ENCODE data around the gene C3orf62. TPM values are rescaled to one million over a fixed set of nuclear protein-coding genes. Genes with fewer than 3 reads are reported as not detected.

Gene C3orf62
- total RNA-seq, 1 experiment from 2014 or later = 5.9 TPM

DNA sequence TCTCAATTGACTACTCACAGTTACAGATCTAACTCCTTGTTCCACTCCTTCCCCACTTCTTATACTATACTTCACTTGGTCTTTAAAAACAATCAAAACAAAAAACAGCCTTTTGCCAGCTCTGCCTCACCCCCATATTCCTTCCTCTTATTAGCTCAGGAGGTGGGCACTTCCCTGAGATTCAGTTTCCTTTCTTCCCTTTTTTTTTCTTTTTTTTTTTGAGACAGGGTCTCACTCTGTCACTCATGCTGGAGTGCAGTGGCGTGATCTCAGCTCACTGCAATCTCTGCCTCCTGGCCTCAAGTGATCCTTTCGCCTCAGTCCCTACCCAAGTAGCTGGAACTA, 6.9 kb downstream of the C3orf62 start (continued):
- TF ChIP-seq ZBTB33 (IDR thresholded peaks at IDR 0.05; ENCODE audit: extremely low read depth, insufficient replicate concordance, low read length) (no peak), TCF7L2 (IDR thresholded peaks at IDR 0.05; ENCODE audit: borderline replicate concordance, extremely low read depth, insufficient read depth, insufficient read length) (no peak), CEBPB (IDR thresholded peaks at IDR 0.05; ENCODE audit: low read depth) (no peak), SIN3A (IDR thresholded peaks at IDR 0.05; ENCODE audit: low read depth) (no peak), SRF (IDR thresholded peaks at IDR 0.05; ENCODE audit: low read depth) (no peak), ZFX (IDR thresholded peaks at IDR 0.05) (no peak), RAD21 (IDR thresholded peaks at IDR 0.05; ENCODE audit: low read depth) (no peak)

GRCh38 chr3:49269443-49270155, 7.4 kb downstream of the C3orf62 start:
- H4K20me1 ChIP-seq (ENCODE audit: insufficient read depth) = no peaks in the 10 kb centered on the region
- no peak overlapping the region for H3K9ac ChIP-seq (ENCODE audit: low read length)
- H3K4me2 ChIP-seq (ENCODE audit: low read length) = no peak overlapping the region
- intact Hi-C loops (cut with micrococcal nuclease) = no loop called here
- no peak overlapping the region for H3K4me3 ChIP-seq (replicated peaks in 1 of 2; ENCODE audit: low read depth in 1 of 2, low read length in 2 of 2)
- no peaks in the 10 kb centered on the region for H3K9me3 ChIP-seq (ENCODE audit: control insufficient read depth in 1 of 2, insufficient read depth in 1 of 2, low read depth in 1 of 2, low read length in 2 of 2)
- no peaks in the 10 kb centered on the region for H3K79me2 ChIP-seq (ENCODE audit: insufficient read depth, low read length)
- DNase-seq (ENCODE audit: low read depth, low spot score) (no peak), ATAC-seq (no peak)
- peaks cover 13 to 24% of the 10 kb centered on the region in 2 experiments for H3K4me1 ChIP-seq (ENCODE audit: control insufficient read depth in 1 of 2, insufficient read depth in 2 of 2, low read length in 2 of 2)
- H3K9me2 ChIP-seq (ENCODE audit: insufficient read depth) = no peaks in the 10 kb centered on the region
- H3K27me3 ChIP-seq (ENCODE audit: insufficient read depth, low read length) = no peaks in the 10 kb centered on the region
- H3K27ac ChIP-seq (ENCODE audit: low read depth, low read length) = no peak overlapping the region
- TF ChIP-seq MAX (IDR thresholded peaks at IDR 0.05) (no peak), POLR2A (IDR thresholded peaks at IDR 0.05; ENCODE audit: borderline replicate concordance, extremely low read depth, insufficient read depth, insufficient read length) (no peak), ZNF274 (IDR thresholded peaks at IDR 0.05; ENCODE audit: low read depth, low read length) (no peak)
- no peak overlapping the region for H2AFZ ChIP-seq (ENCODE audit: low read depth, low read length, poor library complexity, severe bottlenecking)
- POLR2A ChIA-PET = no interaction called here
- CTCF ChIA-PET = no interaction called here
- no TSS peak for BruUV-seq (replicated peaks)
- RAD21 ChIA-PET (ENCODE audit: low non-redundant PET in 1 of 2, low total read pairs in 2 of 2, uncharacterized antibody in 2 of 2, unreplicated experiment in 2 of 2) = no interaction called here
- H3K36me3 ChIP-seq (ENCODE audit: control insufficient read depth in 1 of 2, insufficient read depth in 2 of 2, low read length in 2 of 2) = peaks cover 0 to 8% of the 10 kb centered on the region in 2 experiments; a peak in 1 of 4 replicates
